Muscle of leg (tissue), 11 donors: ENCODE measurements around the gene CUL1. TPM values are rescaled to one million over a fixed set of nuclear protein-coding genes. Genes with fewer than 3 reads are reported as not detected.

Source experiments
- DNase-seq: peaks from one replicate; pipeline ENCODE4 v3.0.0; 2013
- H3K27ac ChIP-seq: one replicate; pipeline ENCODE4 v1.5.1; 2013; ENCODE audit warnings: mild to moderate bottlenecking, low read length, control low read depth
- H3K27me3 ChIP-seq: one replicate; pipeline ENCODE4 v1.6.1; 2013; ENCODE audit warnings: low read length; ENCODE audit not compliant: control insufficient read depth, insufficient read depth
- H3K36me3 ChIP-seq: one replicate; pipeline ENCODE4 v1.6.1; 2013; ENCODE audit warnings: low read length; ENCODE audit not compliant: control insufficient read depth, insufficient read depth
- H3K4me1 ChIP-seq: one replicate; pipeline ENCODE4 v1.6.1; 2013; ENCODE audit warnings: low read length; ENCODE audit not compliant: control insufficient read depth, insufficient read depth
- H3K4me3 ChIP-seq: one replicate; pipeline ENCODE4 v1.5.1; 2013; ENCODE audit warnings: low read length, control low read depth
- H3K9me3 ChIP-seq: replicated peaks from 2 replicates; pipeline ENCODE4 v1.6.1; 2013; ENCODE audit warnings: low read depth, low read length; ENCODE audit not compliant: control insufficient read depth
- WGBS: methylation state at CpG from one replicate; pipeline ENCODE4 v1.1.5; 2013; ENCODE audit warnings: missing lambda C conversion rate; ENCODE audit not compliant: insufficient coverage; 5-methylcytosine and 5-hydroxymethylcytosine counted together
- polyA plus RNA-seq, 8 donors: library from polyadenylated mRNA; unstranded; fragments of 120-200 nt; gene quantifications; one replicate each; pipeline versions ENCODE4 v1.2.1 to v1.2.3, GENCODE V29; 2013; ENCODE audit warnings: inconsistent platforms in 1 of 8, low replicate concordance in 1 of 8; ENCODE audit not compliant: insufficient read length in 8 of 8, insufficient read depth in 1 of 8
- total RNA-seq: library from RNA; stranded (reverse); fragments of 120-200 nt; gene quantifications from one replicate; pipeline ENCODE4 v1.2.4, GENCODE V29; 2013

Gene CUL1
- total and polyA plus RNA-seq, 9 donors, result 34.0 to 51.8 (median 47.5) TPM

DNA sequence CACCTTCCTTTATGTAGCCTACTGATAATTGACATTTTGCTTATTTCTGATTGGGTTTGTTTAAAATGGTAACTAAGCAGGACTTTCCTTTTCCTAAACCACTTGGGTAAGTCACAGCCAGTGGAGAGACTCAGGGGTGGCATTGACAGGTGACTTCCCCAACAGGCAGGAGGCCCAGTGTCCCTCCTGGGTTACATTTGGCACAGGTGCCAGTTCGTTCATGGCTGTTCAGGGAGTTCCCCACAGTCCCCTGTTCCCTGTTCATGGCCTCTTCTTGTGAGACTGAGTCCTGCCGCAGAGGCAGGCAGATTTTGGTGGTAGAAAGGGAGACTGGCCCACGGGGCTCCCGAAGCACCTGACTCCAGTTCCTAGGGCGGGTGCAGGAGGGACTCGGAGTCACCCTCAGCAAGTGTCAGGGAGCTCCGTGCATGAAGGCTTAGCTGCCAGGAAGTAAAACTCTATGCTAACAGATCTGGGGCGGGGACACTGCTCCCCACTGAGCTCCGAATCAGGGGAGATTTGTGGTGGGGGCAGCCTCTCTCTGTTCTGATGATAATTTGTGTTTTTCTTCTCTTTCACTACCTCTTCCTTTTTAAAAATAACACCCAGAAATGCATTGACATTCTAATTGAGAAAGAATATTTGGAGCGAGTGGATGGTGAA, 101.3 kb downstream of the CUL1 start:
- no peaks in the 10 kb centered on the region for H3K9me3 ChIP-seq
- no peaks in the 10 kb centered on the region for H3K27me3 ChIP-seq
- WGBS, result 88% methylated on average over 5 of the region's 10 CpGs
- no peak for DNase-seq
- peaks cover 57% of the 10 kb centered on the region for H3K36me3 ChIP-seq
- H3K4me3 ChIP-seq, result no peak overlapping the region
- H3K27ac ChIP-seq, result peak overlapping the region; percentile 54
- peaks cover 11% of the 10 kb centered on the region for H3K4me1 ChIP-seq

DNA sequence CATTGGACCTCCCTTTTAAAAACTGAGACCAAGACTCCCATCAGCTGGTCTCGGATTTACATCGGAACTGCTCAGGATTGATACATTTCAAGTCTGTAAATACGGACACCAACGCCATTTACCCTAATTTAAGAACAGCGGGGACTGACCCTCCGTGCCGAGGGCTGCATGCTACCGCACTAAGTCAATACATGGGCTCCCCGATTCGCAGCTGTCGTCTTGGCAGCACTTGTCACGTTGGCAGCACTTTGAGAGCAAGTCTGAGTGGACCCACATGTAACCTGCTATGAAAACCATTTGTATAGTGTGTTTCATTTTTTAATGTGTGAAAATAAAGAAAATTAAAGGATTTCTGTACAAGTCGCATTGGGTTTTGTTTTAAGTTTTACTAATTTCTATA, 102.0 kb downstream of the CUL1 start:
- H3K36me3 ChIP-seq, result peaks cover 56% of the 10 kb centered on the region
- peaks cover 11% of the 10 kb centered on the region for H3K4me1 ChIP-seq
- no peaks in the 10 kb centered on the region for H3K9me3 ChIP-seq
- no peaks in the 10 kb centered on the region for H3K27me3 ChIP-seq
- H3K4me3 ChIP-seq, result no peak overlapping the region
- DNase-seq, result peak; percentile 67
- 88% methylated on average over 10 of the region's 13 CpGs for WGBS
- H3K27ac ChIP-seq, result peak overlapping the region; percentile 54

DNA sequence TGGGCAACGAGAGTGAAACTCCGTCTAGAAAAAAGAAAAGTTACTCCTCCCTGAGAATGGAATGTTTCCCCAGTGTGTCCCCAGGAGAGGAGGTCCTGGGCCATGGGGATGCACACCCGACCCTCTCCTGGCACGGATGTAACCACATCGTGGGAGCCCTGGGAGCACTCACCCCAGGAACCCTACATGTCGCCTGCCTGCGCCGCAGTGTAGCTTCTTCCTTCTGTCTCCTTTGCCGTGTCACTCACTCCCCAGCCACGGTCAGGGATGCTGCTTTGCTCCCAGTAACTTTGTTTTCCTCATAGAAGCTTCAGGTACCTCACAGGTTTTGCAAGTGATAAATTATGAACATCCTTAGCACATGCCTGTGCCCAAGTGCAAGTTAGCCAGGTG, 103.4 kb downstream of the CUL1 start:
- no peaks in the 10 kb centered on the region for H3K27me3 ChIP-seq
- no peak for DNase-seq

DNA sequence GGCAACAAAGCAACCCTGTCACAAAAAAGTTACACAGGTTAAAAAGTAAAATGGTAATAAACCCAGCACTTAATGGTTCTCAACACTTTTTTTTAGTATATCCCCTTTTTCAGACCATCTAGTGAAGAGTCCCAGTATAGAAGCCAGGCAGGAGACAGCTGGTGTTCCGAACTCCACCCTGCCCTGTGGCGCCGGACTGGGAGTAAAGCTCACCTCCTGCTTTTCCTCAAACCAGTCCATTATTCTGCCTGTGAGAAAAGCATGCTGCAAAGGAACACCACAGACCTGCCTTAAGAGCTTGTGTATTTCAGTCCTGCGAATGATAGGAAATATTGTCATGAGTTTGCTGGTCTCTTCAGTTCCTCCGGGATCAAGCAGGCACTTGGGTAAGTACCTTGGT, 104.4 kb downstream of the CUL1 start:
- no peak for DNase-seq
- Histone ChIP-seq H3K27me3 (no peaks in the 10 kb centered on the region), H3K4me1 (peaks cover 11% of the 10 kb centered on the region), H3K27ac (no peak overlapping the region), H3K4me3 (no peak overlapping the region), H3K36me3 (peaks cover 59% of the 10 kb centered on the region), H3K9me3 (no peaks in the 10 kb centered on the region)
- 88% methylated on average over 3 of the region's 5 CpGs for WGBS

More for the DNA sequence above, 103.4 kb downstream of the CUL1 start:
- Histone ChIP-seq H3K27ac (no peak overlapping the region), H3K9me3 (no peaks in the 10 kb centered on the region), H3K36me3 (peaks cover 57% of the 10 kb centered on the region), H3K4me1 (peaks cover 11% of the 10 kb centered on the region), H3K4me3 (no peak overlapping the region)
- 87% methylated on average over 9 of the region's 10 CpGs for WGBS

DNA sequence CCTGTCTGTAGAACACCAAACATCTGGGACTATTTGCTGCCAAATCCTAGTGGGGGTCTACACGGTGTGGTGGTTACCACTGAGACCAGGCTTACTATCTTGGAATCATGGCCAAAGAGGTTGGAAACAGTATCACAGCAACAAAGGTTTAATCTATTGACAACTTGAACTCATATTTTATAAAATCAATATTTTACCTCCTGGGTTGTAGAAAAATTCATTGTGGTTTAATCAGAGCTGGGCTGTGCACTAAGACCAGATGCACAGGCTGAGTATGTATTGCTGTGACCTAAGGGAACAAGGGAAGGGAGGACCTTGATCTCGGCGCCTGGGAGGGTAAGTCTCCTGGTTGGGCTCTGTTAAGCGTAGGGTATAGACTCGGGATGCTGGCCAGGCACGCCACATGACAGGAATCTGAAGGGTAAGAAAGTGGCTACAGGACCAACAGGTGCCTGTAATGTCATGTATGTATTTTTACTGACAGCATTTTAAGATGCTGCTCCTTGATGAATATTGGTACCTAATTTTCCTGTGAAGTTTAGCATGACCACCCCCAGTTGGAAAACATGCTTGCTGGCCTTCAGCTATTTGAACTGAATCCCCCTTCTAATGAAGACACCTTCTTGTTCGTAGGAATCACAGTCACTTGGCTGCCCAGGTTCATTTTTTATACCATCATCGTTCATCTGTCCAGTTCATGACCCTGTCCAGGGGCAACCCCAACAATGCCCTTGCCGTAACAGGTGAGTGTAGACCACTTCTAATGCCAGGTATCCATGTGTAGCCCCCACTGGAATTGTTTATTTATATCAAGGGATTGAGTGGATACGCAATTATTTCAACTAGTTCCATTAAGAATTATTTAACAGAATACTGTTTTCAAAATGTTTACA, 105.9 kb downstream of the CUL1 start:
- Histone ChIP-seq H3K36me3 (peaks cover 56% of the 10 kb centered on the region), H3K27me3 (no peaks in the 10 kb centered on the region), H3K4me1 (peaks cover 11% of the 10 kb centered on the region), H3K27ac (no peak overlapping the region), H3K4me3 (no peak overlapping the region), H3K9me3 (no peaks in the 10 kb centered on the region)
- no peak for DNase-seq
- 59% methylated on average over 6 of the region's 10 CpGs for WGBS

DNA sequence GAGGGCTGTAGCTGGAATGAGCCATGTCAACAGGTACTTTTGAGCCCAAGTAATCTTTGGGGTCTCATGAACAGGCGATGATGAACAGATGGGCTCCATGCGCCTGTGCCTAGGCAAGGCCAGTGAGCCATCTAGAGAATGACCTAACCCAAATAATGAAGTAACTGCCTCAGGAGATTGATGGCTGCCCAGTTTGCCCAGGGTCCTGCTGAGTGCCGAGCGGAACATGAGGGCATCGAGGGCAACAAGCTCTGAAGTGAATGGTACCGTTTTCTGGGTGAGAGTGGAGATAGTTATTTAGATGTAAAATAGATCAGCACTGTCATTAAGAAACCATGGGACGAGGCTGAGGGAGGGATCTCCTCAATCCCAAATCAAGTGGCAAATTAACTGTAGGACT, 107.5 kb downstream of the CUL1 start:
- no peak overlapping the region for H3K4me3 ChIP-seq
- H3K9me3 ChIP-seq, result no peaks in the 10 kb centered on the region
- WGBS, result 93% methylated on average over 3 of the region's 7 CpGs
- peaks cover 59% of the 10 kb centered on the region for H3K36me3 ChIP-seq
- peaks cover 2% of the 10 kb centered on the region for H3K4me1 ChIP-seq
- no peak for DNase-seq
- no peaks in the 10 kb centered on the region for H3K27me3 ChIP-seq
- no peak overlapping the region for H3K27ac ChIP-seq

DNA sequence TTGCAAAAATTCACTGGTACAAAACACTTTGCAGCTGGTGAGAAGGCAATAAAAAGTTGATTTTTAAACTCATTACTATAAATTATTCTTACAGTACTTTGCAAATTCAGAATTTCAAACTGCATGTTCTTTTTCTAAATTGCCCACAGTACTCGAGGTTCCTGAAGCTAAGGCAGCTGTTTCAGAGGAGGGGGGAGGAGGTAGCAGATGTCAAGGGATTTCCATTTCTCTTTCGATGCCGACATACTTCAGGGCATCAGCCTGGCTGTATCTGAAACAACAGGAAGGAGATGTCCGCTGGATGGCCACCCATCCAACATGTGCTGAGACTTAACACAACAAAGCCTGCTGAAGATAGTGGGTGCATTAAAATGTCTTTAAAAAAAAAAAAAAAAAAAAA, 108.7 kb downstream of the CUL1 start:
- no peak for DNase-seq
- Histone ChIP-seq H3K36me3 (peaks cover 55% of the 10 kb centered on the region), H3K4me1 (no peaks in the 10 kb centered on the region), H3K27ac (no peak overlapping the region), H3K4me3 (no peak overlapping the region), H3K9me3 (no peaks in the 10 kb centered on the region), H3K27me3 (no peaks in the 10 kb centered on the region)
- 37% methylated on average over 2 of the region's 4 CpGs for WGBS

DNA sequence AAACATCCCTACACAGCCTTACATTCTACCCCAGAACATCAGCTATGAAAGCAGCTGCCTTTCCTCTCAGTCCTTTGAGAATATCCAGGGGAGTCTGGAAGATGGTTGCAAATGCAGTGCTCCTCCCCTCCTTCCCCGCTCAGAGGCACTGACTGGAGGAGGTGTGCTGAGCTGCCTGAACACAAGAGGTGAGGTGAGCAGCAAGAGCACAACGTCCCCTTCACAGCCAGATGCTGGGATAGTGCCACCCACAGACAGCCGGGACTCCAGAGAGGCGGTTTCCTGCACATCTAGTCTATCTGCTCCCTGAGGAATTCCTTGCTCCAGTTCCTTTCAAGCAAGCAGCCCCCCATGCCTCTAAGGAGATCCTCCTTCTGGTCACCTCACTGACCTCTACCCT, 111.2 kb downstream of the CUL1 start:
- Histone ChIP-seq H3K27me3 (no peaks in the 10 kb centered on the region), H3K27ac (no peak overlapping the region), H3K36me3 (peaks cover 52% of the 10 kb centered on the region), H3K4me1 (no peaks in the 10 kb centered on the region), H3K4me3 (no peak overlapping the region), H3K9me3 (no peaks in the 10 kb centered on the region)
- WGBS, result 37% methylated on average over 4 of the region's 4 CpGs
- no peak for DNase-seq

DNA sequence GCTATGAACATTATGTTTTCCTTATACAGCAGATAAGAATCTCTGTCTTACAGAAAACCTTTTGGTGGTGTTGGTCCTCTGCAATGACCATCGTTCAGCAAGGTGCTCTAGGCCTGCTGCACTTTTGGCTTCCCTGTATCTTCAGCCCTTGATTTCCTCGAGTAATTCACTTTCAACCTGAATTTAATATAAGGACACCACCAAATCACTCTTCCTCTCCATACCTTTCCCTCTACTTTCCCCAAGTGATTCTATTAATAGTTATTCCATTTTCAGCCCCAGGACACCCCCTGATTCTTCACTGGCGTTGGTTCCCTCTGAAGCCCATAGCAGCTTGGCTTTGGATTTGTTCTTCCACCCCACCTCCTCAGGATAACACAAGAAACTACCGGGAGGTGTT, 113.2 kb downstream of the CUL1 start:
- Histone ChIP-seq H3K36me3 (peaks cover 54% of the 10 kb centered on the region), H3K27ac (no peak overlapping the region), H3K4me3 (no peak overlapping the region), H3K4me1 (no peaks in the 10 kb centered on the region), H3K27me3 (no peaks in the 10 kb centered on the region), H3K9me3 (no peaks in the 10 kb centered on the region)
- DNase-seq, result no peak
- 86% methylated on average over 3 of the region's 4 CpGs for WGBS

DNA sequence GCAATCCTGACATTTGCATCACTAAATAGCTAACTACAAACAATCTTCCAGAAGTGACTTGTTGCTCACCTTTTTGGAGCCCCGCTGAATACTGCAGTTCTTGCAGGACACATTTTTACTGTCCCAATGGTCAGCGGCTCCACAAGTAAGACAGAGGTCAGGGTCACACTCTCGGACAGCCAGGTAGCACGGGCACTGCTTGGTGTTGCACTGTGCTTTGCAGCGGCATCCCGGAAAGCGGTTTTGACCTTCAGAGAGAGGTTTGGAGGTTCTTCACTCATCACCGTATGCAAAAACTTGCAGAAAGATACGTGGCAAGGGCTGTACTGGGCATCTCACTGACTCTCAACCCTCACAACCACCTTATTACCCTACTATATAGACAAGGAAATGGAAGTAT, 115.2 kb downstream of the CUL1 start:
- no peak overlapping the region for H3K4me3 ChIP-seq
- H3K27ac ChIP-seq, result no peak overlapping the region
- H3K4me1 ChIP-seq, result no peaks in the 10 kb centered on the region
- H3K9me3 ChIP-seq, result no peaks in the 10 kb centered on the region
- 98% methylated on average over 7 of the region's 9 CpGs for WGBS
- DNase-seq, result no peak
- H3K27me3 ChIP-seq, result no peaks in the 10 kb centered on the region
- peaks cover 51% of the 10 kb centered on the region for H3K36me3 ChIP-seq
